ENCODE measurements around the gene ZMYND11.

DNA sequence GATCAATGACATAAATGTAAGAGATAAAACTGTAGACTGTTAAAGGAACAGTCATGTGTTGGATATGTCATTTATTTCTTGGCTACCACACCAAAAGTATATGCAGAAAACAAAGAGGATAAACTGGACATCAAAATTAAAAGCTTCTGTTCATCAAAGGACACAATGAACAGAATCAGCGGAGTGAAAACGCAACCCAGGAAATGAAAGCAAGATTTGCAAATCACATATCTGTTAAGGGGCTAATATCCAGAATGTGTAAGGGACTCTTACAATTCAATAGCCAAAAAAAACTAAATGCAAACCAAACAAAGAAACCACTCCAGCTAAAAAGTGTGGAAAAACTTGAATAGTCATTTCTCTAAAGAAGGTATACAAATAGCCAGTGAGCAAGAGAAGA lies 164.3 kb downstream of the ZMYND11 start:
- TF ChIP-seq, protein P1, sequence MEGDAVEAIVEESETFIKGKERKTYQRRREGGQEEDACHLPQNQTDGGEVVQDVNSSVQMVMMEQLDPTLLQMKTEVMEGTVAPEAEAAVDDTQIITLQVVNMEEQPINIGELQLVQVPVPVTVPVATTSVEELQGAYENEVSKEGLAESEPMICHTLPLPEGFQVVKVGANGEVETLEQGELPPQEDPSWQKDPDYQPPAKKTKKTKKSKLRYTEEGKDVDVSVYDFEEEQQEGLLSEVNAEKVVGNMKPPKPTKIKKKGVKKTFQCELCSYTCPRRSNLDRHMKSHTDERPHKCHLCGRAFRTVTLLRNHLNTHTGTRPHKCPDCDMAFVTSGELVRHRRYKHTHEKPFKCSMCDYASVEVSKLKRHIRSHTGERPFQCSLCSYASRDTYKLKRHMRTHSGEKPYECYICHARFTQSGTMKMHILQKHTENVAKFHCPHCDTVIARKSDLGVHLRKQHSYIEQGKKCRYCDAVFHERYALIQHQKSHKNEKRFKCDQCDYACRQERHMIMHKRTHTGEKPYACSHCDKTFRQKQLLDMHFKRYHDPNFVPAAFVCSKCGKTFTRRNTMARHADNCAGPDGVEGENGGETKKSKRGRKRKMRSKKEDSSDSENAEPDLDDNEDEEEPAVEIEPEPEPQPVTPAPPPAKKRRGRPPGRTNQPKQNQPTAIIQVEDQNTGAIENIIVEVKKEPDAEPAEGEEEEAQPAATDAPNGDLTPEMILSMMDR (IDR thresholded peaks at IDR 0.05): no peak
- TF ChIP-seq ZFX (IDR thresholded peaks at IDR 0.05; ENCODE audit: borderline replicate concordance): no peak
